ENCODE measurements around the gene ATP5IF1. TPM values are rescaled to one million over a fixed set of nuclear protein-coding genes. Genes with fewer than 3 reads are reported as not detected.

ATP5IF1 gene
- total and polyA plus RNA-seq, 9 of the 15 experiments (the other 6 are each of a cell fraction or from before 2014, with no cell fraction given), result 292 to 1,422 (median 388) TPM

DNA sequence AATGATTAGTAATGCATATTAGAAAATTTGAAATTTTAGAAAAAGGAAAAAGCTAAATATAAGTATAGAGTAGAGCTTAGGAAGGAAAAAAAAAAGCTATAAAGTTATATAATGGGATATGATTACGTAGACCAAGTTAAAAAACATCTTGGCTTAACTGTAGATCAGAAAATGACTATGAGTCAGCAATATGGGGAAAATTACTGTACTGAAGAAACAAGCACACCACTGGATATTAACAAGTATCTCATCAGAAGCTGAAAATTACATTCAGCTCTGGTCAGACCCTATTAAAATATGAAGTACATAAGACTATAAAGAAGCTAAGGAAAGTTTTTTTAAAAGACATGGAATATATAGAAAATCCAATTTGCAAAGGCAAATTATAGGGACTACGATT is 22.6 kb upstream of the ATP5IF1 start:
- FAIRE-seq (no peak), ATAC-seq (no peak), DNase-seq (ENCODE audit: extremely low read depth in 1 of 4, low spot score in 3 of 4) (peak in 1 of 4 experiments; percentile 20)
- ChIA-PET POLR2A (interaction anchor here (0.7 to 1.6 kb wide), 5 partner anchors 17 to 1744 kb away, joined by 3 to 6 read pairs (median 4); no protein-coding TSS in a partner anchor), CTCF (ENCODE audit: low intra/inter-chr PET ratio) (no interaction called here)
- H3K4me2 ChIP-seq (ENCODE audit: insufficient read depth, low read length), result no peak overlapping the region
- H4K20me1 ChIP-seq (replicated peaks; ENCODE audit: control insufficient read depth, insufficient read depth, low read length), result no peaks in the 10 kb centered on the region
- H3K27ac ChIP-seq (ENCODE audit: extremely low read depth, low read depth, low read length), result peak overlapping the region; percentile 43; the same call in 1 of the 3 replicates
- 55% methylated on average over 2 of the region's 2 CpGs for WGBS (ENCODE audit: insufficient coverage, low coverage, missing lambda C conversion rate)
- peaks cover 72% of the 10 kb centered on the region for H3K36me3 ChIP-seq (ENCODE audit: control insufficient read depth, insufficient read depth, low read length)
- in situ Hi-C loops (cut with MboI) (loop anchor here (5.0 kb wide), 1 partner anchor 121 kb away; no protein-coding TSS in a partner anchor), intact Hi-C loops (cut with micrococcal nuclease) (no loop called here)
- no peaks in the 10 kb centered on the region for H3K27me3 ChIP-seq (ENCODE audit: control insufficient read depth in 2 of 2, insufficient read depth in 2 of 2, low read length in 2 of 2)
- peaks cover 0 to 2% of the 10 kb centered on the region in 2 experiments; a peak in 1 of 5 replicates for H3K4me1 ChIP-seq (replicated peaks in 1 of 2; ENCODE audit: control insufficient read depth in 2 of 2, insufficient read depth in 2 of 2, low read length in 2 of 2)
- no peaks in the 10 kb centered on the region for H3K9me3 ChIP-seq (replicated peaks; ENCODE audit: control insufficient read depth, insufficient read depth, low read depth, low read length)
- BruUV-seq (replicated peaks), result no TSS peak
- peaks cover 32% of the 10 kb centered on the region for H3K79me2 ChIP-seq (ENCODE audit: control insufficient read depth, insufficient read depth, low read length)
- no peak overlapping the region for H3K9ac ChIP-seq (ENCODE audit: insufficient read depth in 1 of 2, low read depth in 2 of 2, low read length in 2 of 2)
- no peak overlapping the region for H2AFZ ChIP-seq (ENCODE audit: low read depth, low read length)
- no peaks in the 10 kb centered on the region for H3K9me1 ChIP-seq (ENCODE audit: control insufficient read depth, insufficient read depth, low read length)
- no peak overlapping the region for H3K4me3 ChIP-seq
- TF ChIP-seq COPS2 (conservative IDR thresholded peaks at IDR 0.05) (no peak), XRCC5 (IDR thresholded peaks at IDR 0.05; ENCODE audit: low read depth, low read length) (no peak), BACH1 (tag; IDR thresholded peaks at IDR 0.05) (peak; percentile 37; the same call in 1 of the 2 replicates), MAFG (tag; conservative IDR thresholded peaks at IDR 0.05) (peak; percentile 96), MTA1 (IDR thresholded peaks at IDR 0.05; ENCODE audit: borderline replicate concordance) (no peak), MAFK (IDR thresholded peaks at IDR 0.05; ENCODE audit: low read length) (peak; percentile 84), MAFF (IDR thresholded peaks at IDR 0.05; ENCODE audit: low read length) (peak; percentile 87), NFE2 (IDR thresholded peaks at IDR 0.05; ENCODE audit: low read depth) (peak; percentile 86), ZNF316 (IDR thresholded peaks at IDR 0.05) (peak; percentile 97), C11orf30 (IDR thresholded peaks at IDR 0.05; ENCODE audit: low read depth) (peak; percentile 92), NCOA4 (IDR thresholded peaks at IDR 0.05; ENCODE audit: partially characterized antibody) (no peak), NFE2L1 (tag; IDR thresholded peaks at IDR 0.05; ENCODE audit: borderline replicate concordance, low read depth) (peak; percentile 80), ZNF766 (CRISPR knock-in tag; conservative IDR thresholded peaks at IDR 0.05) (no peak)
- TF ChIP-seq, protein P1, sequence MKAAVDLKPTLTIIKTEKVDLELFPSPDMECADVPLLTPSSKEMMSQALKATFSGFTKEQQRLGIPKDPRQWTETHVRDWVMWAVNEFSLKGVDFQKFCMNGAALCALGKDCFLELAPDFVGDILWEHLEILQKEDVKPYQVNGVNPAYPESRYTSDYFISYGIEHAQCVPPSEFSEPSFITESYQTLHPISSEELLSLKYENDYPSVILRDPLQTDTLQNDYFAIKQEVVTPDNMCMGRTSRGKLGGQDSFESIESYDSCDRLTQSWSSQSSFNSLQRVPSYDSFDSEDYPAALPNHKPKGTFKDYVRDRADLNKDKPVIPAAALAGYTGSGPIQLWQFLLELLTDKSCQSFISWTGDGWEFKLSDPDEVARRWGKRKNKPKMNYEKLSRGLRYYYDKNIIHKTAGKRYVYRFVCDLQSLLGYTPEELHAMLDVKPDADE (conservative IDR thresholded peaks at IDR 0.05; ENCODE audit: control insufficient read depth, low read depth, low read length), result no peak

Data from K562 (cell line).